ENCODE results near the gene CACNA1C.

CACNA1C gene

DNA sequence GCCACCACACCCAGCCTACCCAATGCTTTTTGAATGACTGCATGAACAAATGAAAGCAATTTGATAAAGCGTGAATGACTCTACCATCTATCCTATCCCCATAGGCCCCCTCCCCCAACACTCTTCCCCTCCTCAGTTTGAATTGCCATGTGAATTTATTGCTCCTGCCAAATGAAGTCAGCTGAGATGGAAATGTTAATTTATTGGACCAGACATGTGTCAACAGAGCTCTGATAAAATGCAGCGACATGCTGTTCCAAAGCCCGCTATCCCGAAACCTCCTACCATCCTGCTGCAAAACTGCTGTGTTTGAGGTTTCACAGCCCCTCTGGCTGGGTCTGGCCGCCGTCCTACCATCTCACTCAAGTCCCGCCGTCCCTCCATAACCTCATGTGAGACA lies 360.5 kb downstream of the CACNA1C start:
- Histone ChIP-seq H3K9ac (no peak overlapping the region), H3K4me1 (ENCODE audit: low read depth, poor library complexity, severe bottlenecking) (no peaks in the 10 kb centered on the region), H4K20me1 (ENCODE audit: insufficient read depth) (no peaks in the 10 kb centered on the region), H3K27ac (no peak overlapping the region), H3K27me3 (ENCODE audit: insufficient read depth, low read depth) (no peaks in the 10 kb centered on the region), H3K79me2 (ENCODE audit: insufficient read depth, low read depth) (no peaks in the 10 kb centered on the region), H3K4me3 (IDR thresholded peaks at IDR 0.05; ENCODE audit: insufficient read depth, low read depth, low read length) (no peak overlapping the region), H3K36me3 (ENCODE audit: insufficient read depth) (no peaks in the 10 kb centered on the region), H3K4me2 (no peak overlapping the region), H2AFZ (ENCODE audit: low read depth) (no peak overlapping the region)
- TF ChIP-seq, protein P1, sequence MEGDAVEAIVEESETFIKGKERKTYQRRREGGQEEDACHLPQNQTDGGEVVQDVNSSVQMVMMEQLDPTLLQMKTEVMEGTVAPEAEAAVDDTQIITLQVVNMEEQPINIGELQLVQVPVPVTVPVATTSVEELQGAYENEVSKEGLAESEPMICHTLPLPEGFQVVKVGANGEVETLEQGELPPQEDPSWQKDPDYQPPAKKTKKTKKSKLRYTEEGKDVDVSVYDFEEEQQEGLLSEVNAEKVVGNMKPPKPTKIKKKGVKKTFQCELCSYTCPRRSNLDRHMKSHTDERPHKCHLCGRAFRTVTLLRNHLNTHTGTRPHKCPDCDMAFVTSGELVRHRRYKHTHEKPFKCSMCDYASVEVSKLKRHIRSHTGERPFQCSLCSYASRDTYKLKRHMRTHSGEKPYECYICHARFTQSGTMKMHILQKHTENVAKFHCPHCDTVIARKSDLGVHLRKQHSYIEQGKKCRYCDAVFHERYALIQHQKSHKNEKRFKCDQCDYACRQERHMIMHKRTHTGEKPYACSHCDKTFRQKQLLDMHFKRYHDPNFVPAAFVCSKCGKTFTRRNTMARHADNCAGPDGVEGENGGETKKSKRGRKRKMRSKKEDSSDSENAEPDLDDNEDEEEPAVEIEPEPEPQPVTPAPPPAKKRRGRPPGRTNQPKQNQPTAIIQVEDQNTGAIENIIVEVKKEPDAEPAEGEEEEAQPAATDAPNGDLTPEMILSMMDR (conservative IDR thresholded peaks at IDR 0.05; ENCODE audit: low read depth, low read length): no peak

DNA sequence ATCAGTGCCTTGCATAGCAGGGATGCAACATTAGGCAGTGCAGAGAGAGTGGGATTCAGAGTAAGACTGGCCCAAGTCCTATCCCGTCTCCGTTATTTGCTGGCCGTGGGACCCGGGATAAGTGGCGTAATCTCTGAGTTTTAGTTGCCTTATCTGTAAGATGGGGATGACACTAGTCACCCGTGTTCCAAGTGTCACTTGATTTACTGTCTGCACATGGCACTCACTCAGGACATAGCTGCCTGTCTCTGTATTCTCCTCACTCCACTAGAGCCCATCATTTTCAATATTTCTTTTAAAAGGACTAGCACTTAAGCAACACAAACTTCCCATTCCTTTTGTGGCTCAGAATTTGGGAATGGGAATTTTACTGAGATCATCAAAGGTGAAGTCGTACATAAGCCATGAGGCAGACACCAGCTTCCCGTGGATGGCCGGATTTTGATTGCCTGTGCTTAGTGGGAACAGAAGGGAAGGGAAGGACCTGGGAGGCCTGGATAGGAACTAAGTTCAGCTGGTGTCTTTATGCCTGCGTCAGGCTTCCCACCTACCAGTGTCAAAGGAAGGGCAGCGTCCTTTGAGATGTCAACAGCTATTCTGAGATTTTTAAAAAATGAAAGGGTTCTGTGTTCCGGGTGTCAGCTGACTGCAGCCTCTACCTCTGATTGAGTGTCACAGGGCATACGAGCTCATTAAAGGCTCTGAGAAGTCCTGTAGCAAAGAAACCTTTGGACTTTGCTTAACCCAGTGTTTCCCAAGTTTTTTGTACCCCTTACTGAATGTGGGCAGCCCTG lies 361.4 kb downstream of the CACNA1C start:
- H3K27me3 ChIP-seq (ENCODE audit: insufficient read depth, low read depth): no peaks in the 10 kb centered on the region
- no peak overlapping the region for H3K27ac ChIP-seq
- TF ChIP-seq, protein P1 (conservative IDR thresholded peaks at IDR 0.05; ENCODE audit: low read depth, low read length): no peak
- no peaks in the 10 kb centered on the region for H3K4me1 ChIP-seq (ENCODE audit: low read depth, poor library complexity, severe bottlenecking)
- no peaks in the 10 kb centered on the region for H3K36me3 ChIP-seq (ENCODE audit: insufficient read depth)
- H3K9ac ChIP-seq: no peak overlapping the region
- no peak overlapping the region for H3K4me2 ChIP-seq
- no peak overlapping the region for H2AFZ ChIP-seq (ENCODE audit: low read depth)
- H3K4me3 ChIP-seq (IDR thresholded peaks at IDR 0.05; ENCODE audit: insufficient read depth, low read depth, low read length): no peak overlapping the region
- H3K79me2 ChIP-seq (ENCODE audit: insufficient read depth, low read depth): no peaks in the 10 kb centered on the region
- H4K20me1 ChIP-seq (ENCODE audit: insufficient read depth): no peaks in the 10 kb centered on the region

- TF ChIP-seq, protein P1 (conservative IDR thresholded peaks at IDR 0.05; ENCODE audit: low read depth, low read length): no peak
- H3K27me3 ChIP-seq (ENCODE audit: insufficient read depth, low read depth): no peaks in the 10 kb centered on the region
- no peaks in the 10 kb centered on the region for H4K20me1 ChIP-seq (ENCODE audit: insufficient read depth)
- H2AFZ ChIP-seq (ENCODE audit: low read depth): no peak overlapping the region
- H3K27ac ChIP-seq: no peak overlapping the region
- H3K9ac ChIP-seq: no peak overlapping the region
- H3K79me2 ChIP-seq (ENCODE audit: insufficient read depth, low read depth): no peaks in the 10 kb centered on the region
- no peak overlapping the region for H3K4me2 ChIP-seq
- H3K4me3 ChIP-seq (IDR thresholded peaks at IDR 0.05; ENCODE audit: insufficient read depth, low read depth, low read length): no peak overlapping the region
- H3K36me3 ChIP-seq (ENCODE audit: insufficient read depth): no peaks in the 10 kb centered on the region
- no peaks in the 10 kb centered on the region for H3K4me1 ChIP-seq (ENCODE audit: low read depth, poor library complexity, severe bottlenecking)
Measured at GRCh38 chr12:2414810-2415567, 362.2 kb downstream of the CACNA1C start.

DNA sequence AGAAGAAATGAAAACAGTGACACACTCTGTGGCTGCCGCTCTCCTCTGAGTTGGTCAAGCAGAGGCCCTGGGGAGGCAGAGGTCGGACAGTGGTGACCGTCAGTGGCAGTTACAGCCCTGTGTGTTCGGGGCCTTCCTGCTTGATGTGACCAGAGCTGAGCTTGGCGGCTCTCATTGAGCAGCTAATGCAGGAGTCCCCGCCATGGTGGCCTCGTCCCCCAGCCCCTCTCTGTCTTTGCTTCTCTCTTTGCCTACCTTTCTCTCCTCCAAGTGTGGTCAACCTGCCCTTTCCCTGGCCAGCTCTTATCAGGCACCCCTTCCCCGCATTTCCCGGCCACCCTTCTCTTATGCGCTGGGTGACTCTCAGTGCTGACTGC lies 362.8 kb downstream of the CACNA1C start:
- Histone ChIP-seq H3K27ac (no peak overlapping the region), H4K20me1 (ENCODE audit: insufficient read depth) (no peaks in the 10 kb centered on the region), H3K9ac (no peak overlapping the region), H3K27me3 (ENCODE audit: insufficient read depth, low read depth) (no peaks in the 10 kb centered on the region), H3K4me2 (no peak overlapping the region), H3K36me3 (ENCODE audit: insufficient read depth) (no peaks in the 10 kb centered on the region), H3K4me1 (ENCODE audit: low read depth, poor library complexity, severe bottlenecking) (no peaks in the 10 kb centered on the region), H3K4me3 (IDR thresholded peaks at IDR 0.05; ENCODE audit: insufficient read depth, low read depth, low read length) (no peak overlapping the region), H3K79me2 (ENCODE audit: insufficient read depth, low read depth) (no peaks in the 10 kb centered on the region), H2AFZ (ENCODE audit: low read depth) (no peak overlapping the region)
- TF ChIP-seq, protein P1 (conservative IDR thresholded peaks at IDR 0.05; ENCODE audit: low read depth, low read length): no peak
